Measurements from ENCODE around the gene MICU1.

DNA sequence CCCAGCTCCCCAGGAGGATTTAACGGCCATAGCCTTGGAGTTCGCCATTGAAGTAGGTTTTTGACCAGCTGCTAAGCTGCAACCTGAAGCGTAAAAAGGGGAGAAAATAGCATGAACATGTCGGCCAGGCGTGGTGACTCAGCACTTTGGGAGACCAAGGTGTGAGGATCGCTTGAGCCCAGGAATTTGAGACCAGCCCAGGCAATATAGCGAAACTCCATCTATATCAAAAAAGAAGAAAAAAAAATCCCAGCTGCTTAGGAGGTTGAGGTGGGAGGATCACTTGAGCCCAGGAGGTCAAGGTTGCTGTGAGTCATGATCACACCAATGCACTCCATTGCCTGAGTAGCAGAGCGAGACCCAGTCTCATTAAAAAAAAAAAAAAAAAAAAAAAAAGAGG lies 33.8 kb upstream of the MICU1 start:
- TF ChIP-seq GATA3 (IDR thresholded peaks at IDR 0.05; ENCODE audit: low read depth, low read length) (no peak), GATA2 (IDR thresholded peaks at IDR 0.05; ENCODE audit: low read depth, low read length) (no peak)

Data from SH-SY5Y (cell line).